CD14-positive monocyte (primary cell): ENCODE measurements around the gene DENND11. TPM values are rescaled to one million over a fixed set of nuclear protein-coding genes. Genes with fewer than 3 reads are reported as not detected.

Experiments used
- DNase-seq, 3 donors: peaks; one replicate each; pipeline ENCODE4 v3.0.0-alpha.2; 2011 to 2022
- H2AFZ ChIP-seq: 2 replicates; pipeline ENCODE4 v1.6.0; 2012; ENCODE audit warnings: mild to moderate bottlenecking, low read depth, low read length, inconsistent platforms; ENCODE audit not compliant: insufficient read depth, poor library complexity, severe bottlenecking
- H3K27ac ChIP-seq, 2 donors: 1 replicate in 1 of 2; 2 replicates in 1 of 2; pipeline ENCODE4 v1.5.1; 2012 to 2013; ENCODE audit warnings: low read length in 2 of 2, control low read depth in 1 of 2, inconsistent platforms in 1 of 2, low read depth in 1 of 2, mild to moderate bottlenecking in 1 of 2
- H3K27me3 ChIP-seq, 2 donors: one replicate each; pipeline versions ENCODE4 v1.6.0 to v1.6.1; 2011 to 2013; ENCODE audit warnings: low read length in 2 of 2; ENCODE audit not compliant: control insufficient read depth in 2 of 2, insufficient read depth in 2 of 2
- H3K36me3 ChIP-seq, 2 donors: replicated peaks in 1 of 2; 1 replicate in 1 of 2; 2 replicates in 1 of 2; pipeline versions ENCODE4 v1.5.1 to v1.6.1; 2012 to 2013; ENCODE audit warnings: low read length in 2 of 2, control low read depth in 1 of 2, inconsistent platforms in 1 of 2, mild to moderate bottlenecking in 1 of 2; ENCODE audit not compliant: insufficient read depth in 2 of 2, control insufficient read depth in 1 of 2
- H3K4me1 ChIP-seq, 2 donors: 1 replicate in 1 of 2; 2 replicates in 1 of 2; pipeline versions ENCODE4 v1.5.1 to v1.6.1; 2012 to 2013; ENCODE audit warnings: low read length in 2 of 2, control low read depth in 1 of 2, inconsistent platforms in 1 of 2, mild to moderate bottlenecking in 1 of 2, moderate library complexity in 1 of 2; ENCODE audit not compliant: insufficient read depth in 2 of 2, control insufficient read depth in 1 of 2
- H3K4me2 ChIP-seq: replicated peaks from 2 replicates; pipeline ENCODE3; 2012; ENCODE audit warnings: low read length, moderate library complexity, mild to moderate bottlenecking; ENCODE audit not compliant: poor library complexity, severe bottlenecking; ENCODE audit errors: extremely low read depth
- H3K4me3 ChIP-seq, 3 experiments: fragments of 200-600 bp in 1 of 3; sonication (generic) in 1 of 3; replicated peaks in 1 of 3; 1 replicate in 2 of 3; 2 replicates in 1 of 3; pipeline ENCODE4 v1.5.1; 2011 to 2013; ENCODE audit warnings: low read length in 3 of 3, mild to moderate bottlenecking in 3 of 3, control low read depth in 2 of 3, low read depth in 2 of 3, inconsistent platforms in 1 of 3, moderate library complexity in 1 of 3
- H3K79me2 ChIP-seq: 2 replicates; pipeline ENCODE4 v1.6.0; 2012; ENCODE audit warnings: mild to moderate bottlenecking, control low read depth, inconsistent platforms, low read length, moderate library complexity; ENCODE audit not compliant: insufficient read depth
- H3K9ac ChIP-seq: 2 replicates; pipeline ENCODE4 v1.6.0; 2017; ENCODE audit warnings: low read length, mild to moderate bottlenecking; ENCODE audit not compliant: insufficient read depth, poor library complexity, severe bottlenecking
- H3K9me3 ChIP-seq, 2 donors: replicated peaks in 1 of 2; 1 replicate in 1 of 2; 2 replicates in 1 of 2; pipeline versions ENCODE4 v1.5.1 to v1.6.1; 2012 to 2013; ENCODE audit warnings: low read length in 2 of 2, control low read depth in 1 of 2; ENCODE audit not compliant: control insufficient read depth in 1 of 2, insufficient read depth in 1 of 2
- H4K20me1 ChIP-seq: 2 replicates; pipeline ENCODE4 v1.6.0; 2012; ENCODE audit warnings: mild to moderate bottlenecking, low read length, control low read depth, moderate library complexity; ENCODE audit not compliant: insufficient read depth
- H3K27ac Mint-ChIP-seq, 7 donors: one replicate each; pipeline ENCODE4 v1.8.0; 2020; ENCODE audit warnings: mild to moderate bottlenecking in 7 of 7, mixed read lengths in 7 of 7, moderate library complexity in 6 of 7, inconsistent platforms in 2 of 7
- H3K27me3 Mint-ChIP-seq, 3 donors: one replicate each; pipeline ENCODE4 v1.8.0; 2021 to 2022; ENCODE audit warnings: low read depth in 3 of 3, mild to moderate bottlenecking in 3 of 3, mixed read lengths in 3 of 3, moderate library complexity in 3 of 3, inconsistent platforms in 1 of 3
- H3K36me3 Mint-ChIP-seq, 2 donors: one replicate each; pipeline ENCODE4 v1.8.0; 2020; ENCODE audit warnings: mixed read lengths in 2 of 2, inconsistent platforms in 1 of 2, mild to moderate bottlenecking in 1 of 2
- H3K4me1 Mint-ChIP-seq: one replicate; pipeline ENCODE4 v1.8.0; 2020; ENCODE audit warnings: mild to moderate bottlenecking, mixed read lengths
- H3K4me3 Mint-ChIP-seq, 2 donors: one replicate each; pipeline ENCODE4 v1.8.0; 2020; ENCODE audit warnings: mild to moderate bottlenecking in 2 of 2, mixed read lengths in 2 of 2, moderate library complexity in 1 of 2
- H3K9me3 Mint-ChIP-seq, 7 donors: one replicate each; pipeline ENCODE4 v1.8.0; 2020 to 2022; ENCODE audit warnings: mixed read lengths in 7 of 7, mild to moderate bottlenecking in 6 of 7, moderate library complexity in 6 of 7, inconsistent platforms in 2 of 7
- CTCF ChIP-seq: fragments of 200-600 bp; IDR thresholded peaks from one replicate; pipeline ENCODE4 v1.8.0; 2022; ENCODE audit warnings: antibody characterized with exemption, mild to moderate bottlenecking
- WGBS: methylation state at CpG from one replicate; pipeline ENCODE4 v1.1.5; 2013; ENCODE audit warnings: missing lambda C conversion rate; ENCODE audit not compliant: insufficient coverage; 5-methylcytosine and 5-hydroxymethylcytosine counted together
- intact Hi-C, 2 donors: fragments of 100-400 bp; cut with micrococcal nuclease; formaldehyde crosslinking; loops; one replicate each; pipeline versions ENCODE4 v1.15.0 to v1.15.1; 2023
- polyA plus RNA-seq, 3 donors: library from polyadenylated mRNA; depleted of rRNA in 1 of 3; unstranded in 2 of 3; stranded (reverse) in 1 of 3; fragments of 300-500 nt in 2 of 3; fragments of >200 nt in 1 of 3; fragmentation: Illumina TruSeq in 2 of 3; gene quantifications; 1 replicate in 2 of 3; 2 replicates in 1 of 3; pipeline ENCODE4 v1.2.3, GENCODE V29; 2012 to 2021

The DENND11 gene
- polyA plus RNA-seq, 3 donors = 1.4 to 4.7 (median 1.9) TPM

- Mint-ChIP-seq H3K4me1 (peaks cover 44% of the 10 kb centered on the region), H3K27ac (peak overlapping the region; percentile 79 to 94 (median 85)), H3K36me3 (peaks cover 18 to 28% of the 10 kb centered on the region in 2 donors), H3K4me3 (peak overlapping the region in 1 of 2 donors; percentile 59), H3K27me3 (no peaks in the 10 kb centered on the region), H3K9me3 (no peaks in the 10 kb centered on the region)
- Histone ChIP-seq H3K4me1 (peaks cover 45 to 48% of the 10 kb centered on the region in 2 donors), H4K20me1 (no peaks in the 10 kb centered on the region), H3K9me3 (no peaks in the 10 kb centered on the region), H3K79me2 (no peaks in the 10 kb centered on the region), H3K27ac (peak overlapping the region; percentile 4 to 75), H3K9ac (no peak overlapping the region), H3K4me3 (peak overlapping the region in 1 of 3 experiments; percentile 3), H3K4me2 (peak overlapping the region; percentile 17), H3K27me3 (no peaks in the 10 kb centered on the region), H2AFZ (peak overlapping the region; percentile 18), H3K36me3 (peaks cover 6 to 28% of the 10 kb centered on the region in 2 donors)
- TF ChIP-seq CTCF = no peak
- peak; percentile 80 to 90 (median 85) for DNase-seq
- intact Hi-C loops = no loop called here
- WGBS = 0% methylated on average over 1 of the region's 4 CpGs
Measured at GRCh38 chr7:141660259-141660658, 41.7 kb downstream of the DENND11 start.

- H3K36me3 ChIP-seq = peaks cover 1 to 21% of the 10 kb centered on the region in 2 donors
- H3K4me3 Mint-ChIP-seq = no peak overlapping the region
Measured at GRCh38 chr7:141659501-141659900, 42.5 kb downstream of the DENND11 start.

More at GRCh38 chr7:141659501-141659900, 42.5 kb downstream of the DENND11 start:
- Mint-ChIP-seq H3K27me3 (no peaks in the 10 kb centered on the region), H3K36me3 (peaks cover 14 to 23% of the 10 kb centered on the region in 2 donors), H3K27ac (peak overlapping the region in 3 of 7 donors; percentile 79 to 94 (median 84)), H3K9me3 (no peaks in the 10 kb centered on the region), H3K4me1 (peaks cover 46% of the 10 kb centered on the region)
- Histone ChIP-seq H3K27me3 (no peaks in the 10 kb centered on the region), H4K20me1 (no peaks in the 10 kb centered on the region), H3K4me3 (no peak overlapping the region), H3K9ac (no peak overlapping the region), H3K4me1 (peaks cover 45 to 48% of the 10 kb centered on the region in 2 donors), H3K9me3 (no peaks in the 10 kb centered on the region), H3K4me2 (no peak overlapping the region), H3K79me2 (no peaks in the 10 kb centered on the region), H3K27ac (peak overlapping the region in 1 of 2 donors; percentile 75), H2AFZ (no peak overlapping the region)
- intact Hi-C loops = loop anchor here in 1 of 2 donors (10.0 kb wide), 3 partner anchors 45 to 285 kb away; partner anchors contain the start of genes CLEC5A, DENND11, SSBP1 and WEE2
- 89% methylated on average over 6 of the region's 6 CpGs for WGBS
- TF ChIP-seq CTCF = no peak
- DNase-seq = no peak
